MM.1S (cell line): ENCODE measurements around the gene IL22RA2.
"Not testable (repeated sequence)": the region's sequence is repeated elsewhere in the genome, so short reads cannot be mapped to it uniquely, and the experiment has no call there.

Experiments
- DNase-seq: peaks from one replicate; pipeline ENCODE4 v3.0.0-alpha.2; 2015
- H2AFZ ChIP-seq: fragments of 300-600 bp; sonication (generic); 2 replicates; pipeline ENCODE4 v1.6.0; 2016; ENCODE audit warnings: antibody characterized with exemption, low read length
- H3F3A ChIP-seq: fragments of 300-600 bp; sonication (generic); 2 replicates; pipeline ENCODE4 v1.6.1; 2016; ENCODE audit warnings: mild to moderate bottlenecking, antibody characterized with exemption, low read length, moderate library complexity, mixed read lengths; ENCODE audit not compliant: insufficient read depth
- H3K27ac ChIP-seq: fragments of 300-600 bp; sonication (generic); 2 replicates; pipeline ENCODE4 v1.5.1; 2016; ENCODE audit warnings: mild to moderate bottlenecking, low read length
- H3K27me3 ChIP-seq: fragments of 300-600 bp; sonication (generic); replicated peaks from 2 replicates; pipeline ENCODE4 v1.6.0; 2016; ENCODE audit warnings: low read length; ENCODE audit not compliant: insufficient read depth
- H3K36me3 ChIP-seq: fragments of 300-600 bp; sonication (generic); replicated peaks from 2 replicates; pipeline ENCODE4 v1.6.1; 2016; ENCODE audit warnings: mild to moderate bottlenecking, low read length, mixed read lengths; ENCODE audit not compliant: insufficient read depth
- H3K4me1 ChIP-seq: fragments of 300-600 bp; sonication (generic); 2 replicates; pipeline ENCODE4 v1.6.1; 2016; ENCODE audit warnings: low read length, mixed read lengths
- H3K4me2 ChIP-seq: fragments of 300-600 bp; sonication (generic); 2 replicates; pipeline ENCODE4 v1.6.0; 2016; ENCODE audit warnings: low read depth, low read length
- H3K4me3 ChIP-seq: fragments of 300-600 bp; sonication (generic); 2 replicates; pipeline ENCODE4 v1.5.1; 2016; ENCODE audit warnings: low read length, mixed read lengths
- H3K79me2 ChIP-seq: fragments of 300-600 bp; sonication (generic); 2 replicates; pipeline ENCODE4 v1.6.1; 2016; ENCODE audit warnings: mixed run types, low read length, mixed read lengths
- H3K9ac ChIP-seq: fragments of 300-600 bp; sonication (generic); 2 replicates; pipeline ENCODE4 v1.6.1; 2016; ENCODE audit warnings: low read length, mixed read lengths
- H3K9me2 ChIP-seq: fragments of 300-600 bp; sonication (generic); replicated peaks from 2 replicates; pipeline ENCODE4 v1.6.1; 2016; ENCODE audit warnings: mild to moderate bottlenecking, low read length, mixed read lengths; ENCODE audit not compliant: insufficient read depth
- H3K9me3 ChIP-seq: fragments of 300-600 bp; sonication (generic); replicated peaks from 2 replicates; pipeline ENCODE4 v1.6.1; 2016; ENCODE audit warnings: mild to moderate bottlenecking, low read length, mixed read lengths; ENCODE audit not compliant: insufficient read depth
- H4K20me1 ChIP-seq: fragments of 300-600 bp; sonication (generic); 2 replicates; pipeline ENCODE4 v1.6.1; 2016; ENCODE audit warnings: mild to moderate bottlenecking, low read length, moderate library complexity, mixed read lengths; ENCODE audit not compliant: insufficient read depth
- CTCF ChIP-seq: fragments of 300-600 bp; sonication (generic); IDR thresholded peaks from 2 replicates; pipeline ENCODE4 v1.5.1; 2016; ENCODE audit warnings: antibody characterized with exemption, low read length, mixed read lengths
- EZH2 ChIP-seq: fragments of 300-600 bp; sonication (generic); optimal IDR thresholded peaks from 2 replicates; pipeline ENCODE3; 2017; ENCODE audit warnings: low read depth, mild to moderate bottlenecking, antibody characterized with exemption, low read length, mixed read lengths
- EZH2phosphoT487 ChIP-seq: fragments of 300-600 bp; sonication (generic); IDR thresholded peaks from 2 replicates; pipeline ENCODE4 v1.6.1; 2018; ENCODE audit warnings: antibody characterized with exemption, low read length

IL22RA2 gene

GRCh38 chr6:137112067-137112355, 61.4 kb downstream of the IL22RA2 start:
- Histone ChIP-seq H4K20me1 (no peaks in the 10 kb centered on the region), H3K27ac (no peak overlapping the region), H3K9ac (no peak overlapping the region), H3K9me2 (no peaks in the 10 kb centered on the region), H3F3A (no peaks in the 10 kb centered on the region), H3K4me2 (no peak overlapping the region), H3K27me3 (no peaks in the 10 kb centered on the region), H3K36me3 (no peaks in the 10 kb centered on the region), H3K79me2 (no peaks in the 10 kb centered on the region), H3K9me3 (no peaks in the 10 kb centered on the region), H2AFZ (no peak overlapping the region), H3K4me1 (no peaks in the 10 kb centered on the region), H3K4me3 (no peak overlapping the region)
- no peak for DNase-seq
- no peak for TF ChIP-seq EZH2phosphoT487

- no peaks in the 10 kb centered on the region for H3K9me2 ChIP-seq
- no peak overlapping the region for H3K4me3 ChIP-seq
- H3K27me3 ChIP-seq: no peaks in the 10 kb centered on the region
- H3K79me2 ChIP-seq: no peaks in the 10 kb centered on the region
- no peaks in the 10 kb centered on the region for H3K9me3 ChIP-seq
- H4K20me1 ChIP-seq: no peaks in the 10 kb centered on the region
- no peak overlapping the region for H3K4me2 ChIP-seq
- H3K4me1 ChIP-seq: no peaks in the 10 kb centered on the region
- TF ChIP-seq CTCF: no peak
- no peak for TF ChIP-seq EZH2phosphoT487
- TF ChIP-seq EZH2: no peak
- H3K9ac ChIP-seq: no peak overlapping the region
- H2AFZ ChIP-seq: no peak overlapping the region
- no peak for DNase-seq
- H3F3A ChIP-seq: peaks cover under 1% of the 10 kb centered on the region; the same call in 1 of the 2 replicates
- no peaks in the 10 kb centered on the region for H3K36me3 ChIP-seq
- H3K27ac ChIP-seq: no peak overlapping the region
Measured at GRCh38 chr6:137111296-137112066, 62.0 kb downstream of the IL22RA2 start.

- Histone ChIP-seq H3K9ac (no peak overlapping the region), H3K27ac (no peak overlapping the region), H3K79me2 (no peaks in the 10 kb centered on the region), H3K4me2 (no peak overlapping the region), H3K9me2 (no peaks in the 10 kb centered on the region), H2AFZ (no peak overlapping the region), H3F3A (peaks cover 16% of the 10 kb centered on the region), H4K20me1 (no peaks in the 10 kb centered on the region), H3K36me3 (no peaks in the 10 kb centered on the region), H3K9me3 (no peaks in the 10 kb centered on the region), H3K27me3 (no peaks in the 10 kb centered on the region), H3K4me3 (no peak overlapping the region), H3K4me1 (peaks cover 22% of the 10 kb centered on the region)
- TF ChIP-seq EZH2phosphoT487 (no peak), CTCF (no peak), EZH2 (no peak)
- DNase-seq: no peak
Measured at GRCh38 chr6:137107767-137108105, 65.7 kb downstream of the IL22RA2 start.

- not testable (repeated sequence) for H3K4me3 ChIP-seq, H3K9ac ChIP-seq, DNase-seq
Measured at GRCh38 chr6:137107047-137107766, 66.2 kb downstream of the IL22RA2 start.

More at GRCh38 chr6:137107047-137107766, 66.2 kb downstream of the IL22RA2 start:
- H3K27ac ChIP-seq, H3K36me3 ChIP-seq, H3K4me2 ChIP-seq, H3K9me3 ChIP-seq, H2AFZ ChIP-seq, H4K20me1 ChIP-seq, H3K9me2 ChIP-seq, H3K79me2 ChIP-seq, H3K27me3 ChIP-seq: not testable (repeated sequence)
- H3F3A ChIP-seq: peaks cover 21% of the 10 kb centered on the region
- peaks cover 28% of the 10 kb centered on the region for H3K4me1 ChIP-seq
